ENCODE data around the gene NT5DC3.

NT5DC3 gene

GRCh38 chr12:103743788-103744187, 97.2 kb downstream of the NT5DC3 start:
- DNase-seq, result no peak

DNA sequence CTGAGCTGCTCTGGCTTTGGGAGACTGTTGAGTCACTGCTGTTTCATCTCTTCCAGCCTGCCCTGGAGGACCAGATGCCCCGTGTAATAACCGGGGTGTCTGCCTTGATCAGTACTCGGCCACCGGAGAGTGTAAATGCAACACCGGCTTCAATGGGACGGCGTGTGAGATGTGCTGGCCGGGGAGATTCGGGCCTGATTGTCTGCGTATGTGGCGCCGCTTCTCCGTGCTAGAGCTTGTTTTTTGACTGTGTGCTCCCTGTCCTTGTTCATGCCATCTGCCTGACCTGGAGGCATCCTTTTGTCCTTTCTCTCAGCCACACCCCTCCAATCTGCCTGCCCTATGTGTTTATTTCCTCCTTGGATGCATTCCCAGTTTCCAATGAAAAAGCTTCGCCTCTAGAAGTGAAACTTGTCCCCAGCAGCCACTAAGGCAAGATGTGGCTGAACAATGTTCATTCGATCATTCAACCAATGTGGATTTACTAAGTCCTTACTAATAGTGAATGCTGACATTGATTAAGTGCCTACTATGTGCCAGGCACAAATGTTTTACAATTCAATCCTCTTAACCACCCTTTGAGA, 98.6 kb downstream of the NT5DC3 start:
- no peak for DNase-seq

DNA sequence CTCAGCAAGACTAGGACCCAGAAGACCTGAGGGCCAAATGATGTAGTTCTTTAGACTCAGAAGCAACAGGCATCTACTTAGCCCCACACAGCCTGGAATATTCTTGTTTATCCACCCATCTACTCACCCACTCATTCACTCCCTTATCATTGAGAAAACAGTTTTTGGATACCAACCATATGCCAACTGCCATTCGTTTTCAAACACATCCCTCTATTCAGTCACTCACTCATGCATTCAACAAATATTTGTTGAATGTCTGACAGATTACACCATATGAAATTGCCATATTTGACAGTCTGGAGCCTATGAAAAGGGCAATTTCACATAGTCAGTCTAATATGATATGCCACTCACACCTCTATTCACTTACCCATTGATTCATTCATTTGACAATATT, 103.2 kb downstream of the NT5DC3 start:
- no peak for DNase-seq

DNA sequence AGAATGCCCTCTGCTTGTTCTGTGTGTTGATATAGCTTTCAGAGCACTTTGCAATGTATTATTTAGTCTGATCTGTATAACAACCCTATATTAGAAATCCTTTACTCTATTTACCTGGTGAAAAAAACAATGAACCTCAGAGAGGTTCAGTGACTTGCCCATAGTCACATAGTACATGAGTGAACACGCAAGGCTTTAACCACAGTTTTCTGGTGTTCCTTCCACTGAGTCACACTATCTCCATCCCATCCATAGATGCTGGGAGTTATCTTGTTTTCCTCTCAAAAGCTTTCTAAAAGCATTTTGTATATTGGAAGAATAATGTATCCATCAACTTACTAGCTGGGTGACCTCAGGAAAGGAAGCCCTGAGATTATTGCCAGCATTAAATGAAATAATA, 104.5 kb downstream of the NT5DC3 start:
- no peak for DNase-seq

- no peak for DNase-seq
Measured at GRCh38 chr12:103735291-103735690, 105.7 kb downstream of the NT5DC3 start.

GRCh38 chr12:103734863-103735262, 106.2 kb downstream of the NT5DC3 start:
- DNase-seq, result no peak

- no peak for DNase-seq
Measured at GRCh38 chr12:103731539-103731938, 109.5 kb downstream of the NT5DC3 start.

GRCh38 chr12:103729499-103729898, 111.5 kb downstream of the NT5DC3 start:
- no peak for DNase-seq

GRCh38 chr12:103728323-103728722, 112.7 kb downstream of the NT5DC3 start:
- DNase-seq, result no peak

DNA sequence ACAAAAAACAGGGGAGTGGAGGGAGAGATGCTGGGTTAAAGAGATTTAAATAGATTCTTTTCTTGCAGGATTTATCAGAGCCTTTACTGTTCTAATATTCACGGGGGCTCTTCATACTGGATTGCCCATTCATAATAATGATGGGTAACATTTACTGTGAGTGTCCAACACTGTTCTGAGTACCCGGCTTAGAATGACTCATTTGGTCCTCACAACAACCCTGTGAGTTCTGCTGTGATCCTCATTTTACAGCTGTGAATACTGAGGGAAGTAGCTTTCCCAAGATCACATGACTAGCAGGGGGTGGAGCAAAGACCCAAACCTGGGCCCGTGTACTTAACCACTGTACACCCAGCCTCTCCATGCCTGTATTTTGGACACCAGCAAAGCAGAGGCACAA, 113.4 kb downstream of the NT5DC3 start:
- DNase-seq, result no peak

DNA sequence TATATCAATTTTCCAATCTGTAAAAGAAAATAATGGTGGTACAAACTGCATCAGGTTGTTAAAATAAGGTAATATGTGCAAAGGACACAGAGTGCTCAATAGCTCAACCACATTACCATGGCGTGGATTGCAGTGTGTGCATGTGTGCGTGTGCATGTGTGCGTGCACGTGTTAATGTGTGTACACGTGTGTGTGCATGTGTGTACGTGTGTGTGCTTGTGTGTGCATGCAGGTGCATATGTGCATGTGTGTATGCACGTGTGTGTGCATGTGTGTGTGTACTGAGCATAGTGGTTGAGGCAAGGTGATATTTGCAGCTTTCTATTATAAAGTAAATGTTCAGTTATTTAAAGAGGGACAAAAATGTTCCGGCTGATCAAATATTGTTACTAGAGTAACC, 115.6 kb downstream of the NT5DC3 start:
- no peak for DNase-seq

Measured in hematopoietic multipotent progenitor cell treated with erythropoietin and hydrocortisone succinate and interleukin-3 and kit ligand, for 6 days (in vitro differentiated cells).